Fibroblast of skin of right biceps (primary cell): ENCODE measurements around the gene SLC2A4RG.

Experiments used
- DNase-seq: peaks from one replicate; pipeline ENCODE4 v3.0.0-alpha.2; 2013

The SLC2A4RG gene

DNA sequence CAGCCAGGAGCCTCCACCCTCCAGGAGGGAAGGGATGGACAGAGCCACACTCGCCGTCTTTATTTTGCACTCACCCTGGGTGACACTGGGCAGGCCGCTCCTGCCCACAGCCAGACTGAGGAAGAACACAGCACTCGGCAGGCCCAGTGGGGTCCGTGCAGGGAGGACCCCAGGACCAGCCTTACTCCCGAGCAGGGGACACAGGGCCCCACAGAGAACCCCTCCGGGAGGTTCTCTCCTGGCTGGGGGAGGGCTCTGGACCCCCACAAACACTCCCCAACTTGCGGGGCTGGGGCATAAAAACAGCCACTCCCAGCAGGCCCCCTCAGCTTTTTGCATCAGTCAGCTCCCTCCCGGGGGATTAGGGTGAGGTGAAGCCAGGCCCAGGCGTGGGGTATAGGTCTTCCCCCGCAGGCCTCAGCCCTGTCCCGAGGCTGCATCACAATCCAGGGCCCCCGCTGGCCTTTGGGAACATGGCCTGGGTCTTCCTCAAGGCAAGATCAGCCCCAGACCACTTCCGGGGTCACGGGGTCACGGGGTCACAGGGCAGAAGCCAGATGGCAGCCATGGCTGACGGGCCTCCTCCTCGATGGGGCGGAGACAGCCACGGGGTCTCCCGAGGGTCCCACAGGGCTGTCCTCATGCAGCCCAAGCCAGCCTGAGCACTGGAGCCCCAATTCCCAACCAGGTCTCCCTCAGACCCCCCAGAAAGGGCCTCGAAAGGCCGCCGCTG is 39.9 kb upstream of the SLC2A4RG start:
- DNase-seq: no peak

DNA sequence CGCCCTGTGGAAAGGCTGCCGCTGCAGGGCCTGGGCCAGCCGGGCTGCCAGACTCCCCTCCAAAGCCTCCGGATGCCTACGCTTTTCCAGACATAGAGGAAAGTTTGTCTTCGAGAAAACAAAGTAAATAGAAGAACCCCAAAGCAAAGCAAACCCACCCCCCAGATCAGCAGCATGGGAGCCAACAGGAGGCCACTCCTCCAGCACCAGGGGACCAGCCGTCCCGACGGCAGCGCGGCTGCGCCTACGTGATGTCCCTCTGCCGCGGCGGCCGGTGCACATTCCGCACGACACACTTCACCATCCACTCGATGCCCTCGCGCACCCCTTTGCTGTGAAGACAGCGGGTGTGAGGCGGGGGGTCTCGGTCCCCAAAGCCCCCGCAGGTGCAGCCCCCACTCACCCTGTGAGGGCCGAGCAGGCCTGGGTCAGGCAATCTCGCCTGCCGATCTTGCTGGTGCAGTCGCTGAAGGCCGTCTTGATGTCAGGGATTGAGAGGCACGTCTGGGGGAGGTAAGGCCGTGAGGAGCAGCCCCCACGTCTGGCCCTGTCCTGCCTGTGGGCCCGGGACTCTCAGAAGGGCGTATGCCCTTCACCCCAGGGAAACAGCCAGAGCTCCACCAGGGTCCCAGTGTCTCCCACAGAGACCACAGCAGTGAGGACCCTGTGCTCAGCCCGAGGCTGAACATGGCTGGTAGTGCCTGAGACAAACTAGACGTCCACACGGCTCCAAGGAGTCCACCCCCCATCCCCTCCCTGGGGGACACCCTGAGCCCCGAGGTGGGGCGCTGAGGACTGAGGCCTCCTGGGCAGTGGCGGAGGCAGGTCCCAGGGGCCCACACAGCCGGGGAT is 39.2 kb upstream of the SLC2A4RG start:
- no peak for DNase-seq

DNA sequence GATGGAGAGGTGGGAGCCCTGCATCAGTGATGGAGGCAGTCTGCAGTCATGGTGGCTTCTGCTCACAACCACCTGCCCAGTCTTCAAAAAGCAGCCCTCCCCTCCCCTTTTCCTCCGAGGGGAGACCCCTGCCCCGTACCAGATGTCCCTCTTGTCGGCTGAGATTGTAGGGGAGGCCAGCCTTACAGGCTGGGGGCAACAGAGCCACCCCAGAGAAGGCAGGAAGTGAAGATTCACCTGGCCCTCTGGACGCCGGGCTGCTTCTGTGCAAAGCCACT is 38.6 kb upstream of the SLC2A4RG start:
- no peak for DNase-seq

DNA sequence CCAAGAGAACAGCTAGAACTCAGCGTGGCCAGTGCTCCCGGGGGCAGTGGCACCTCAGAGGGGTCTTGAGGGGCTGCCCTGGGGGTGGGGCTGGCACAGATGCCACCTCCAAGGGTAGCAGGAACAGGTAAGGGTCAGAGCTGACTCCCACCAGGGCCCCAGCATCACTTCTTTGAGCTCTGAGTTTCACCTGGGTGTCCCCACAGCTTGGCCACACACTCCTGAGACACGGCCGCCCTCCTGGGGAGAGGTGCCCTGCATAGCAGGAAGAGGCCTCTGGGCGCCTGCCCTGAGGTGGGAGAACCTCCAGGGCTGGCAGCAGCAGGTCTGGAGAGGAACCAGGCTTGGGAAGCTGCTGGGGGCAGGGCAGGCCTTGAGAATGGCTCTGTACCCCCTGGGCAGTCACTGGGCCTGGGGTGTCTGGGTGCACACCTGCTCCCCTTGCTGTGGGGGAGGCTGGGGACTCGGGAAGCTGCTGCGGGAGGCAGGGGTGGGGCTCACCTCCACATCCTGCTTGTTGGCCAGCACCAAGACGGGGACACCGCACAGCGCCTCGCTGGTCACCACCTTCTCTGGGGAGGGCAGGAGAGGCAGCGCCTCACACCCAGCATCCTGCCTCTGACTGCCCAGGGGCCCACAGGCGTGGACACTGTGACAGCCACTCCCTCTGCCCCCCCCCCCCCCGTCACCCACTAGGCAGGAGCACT is 38.1 kb upstream of the SLC2A4RG start:
- DNase-seq: no peak

DNA sequence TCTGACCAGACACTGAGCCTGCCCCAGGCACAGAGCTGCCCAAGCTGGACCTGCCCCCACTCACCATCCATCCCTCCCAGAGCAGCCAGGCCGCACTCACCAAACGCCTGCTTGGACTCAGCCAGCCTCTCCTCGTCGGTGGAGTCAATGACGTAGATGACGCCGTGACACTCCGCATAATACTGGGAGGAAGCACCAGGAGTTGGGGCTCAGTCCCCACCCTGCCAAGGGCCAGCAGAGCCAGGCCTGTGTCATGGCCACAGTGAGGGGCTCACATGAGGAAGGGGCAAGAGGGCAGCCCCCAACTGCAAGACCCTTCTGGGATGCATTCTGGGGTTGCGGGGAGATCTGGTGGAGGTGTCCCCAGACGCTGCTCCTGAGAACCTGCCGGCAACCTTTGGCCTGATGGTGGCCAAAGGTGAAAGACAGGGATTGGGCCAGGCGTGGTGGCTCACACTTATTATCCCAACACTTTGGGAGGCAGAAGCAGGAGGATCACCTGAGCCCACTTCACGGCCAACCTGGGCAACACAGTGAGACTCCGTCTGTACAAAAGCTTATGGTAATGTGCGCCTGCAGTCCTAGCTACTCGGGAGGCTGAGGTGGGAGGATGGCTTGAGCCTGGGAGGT is 37.4 kb upstream of the SLC2A4RG start:
- no peak for DNase-seq

DNA sequence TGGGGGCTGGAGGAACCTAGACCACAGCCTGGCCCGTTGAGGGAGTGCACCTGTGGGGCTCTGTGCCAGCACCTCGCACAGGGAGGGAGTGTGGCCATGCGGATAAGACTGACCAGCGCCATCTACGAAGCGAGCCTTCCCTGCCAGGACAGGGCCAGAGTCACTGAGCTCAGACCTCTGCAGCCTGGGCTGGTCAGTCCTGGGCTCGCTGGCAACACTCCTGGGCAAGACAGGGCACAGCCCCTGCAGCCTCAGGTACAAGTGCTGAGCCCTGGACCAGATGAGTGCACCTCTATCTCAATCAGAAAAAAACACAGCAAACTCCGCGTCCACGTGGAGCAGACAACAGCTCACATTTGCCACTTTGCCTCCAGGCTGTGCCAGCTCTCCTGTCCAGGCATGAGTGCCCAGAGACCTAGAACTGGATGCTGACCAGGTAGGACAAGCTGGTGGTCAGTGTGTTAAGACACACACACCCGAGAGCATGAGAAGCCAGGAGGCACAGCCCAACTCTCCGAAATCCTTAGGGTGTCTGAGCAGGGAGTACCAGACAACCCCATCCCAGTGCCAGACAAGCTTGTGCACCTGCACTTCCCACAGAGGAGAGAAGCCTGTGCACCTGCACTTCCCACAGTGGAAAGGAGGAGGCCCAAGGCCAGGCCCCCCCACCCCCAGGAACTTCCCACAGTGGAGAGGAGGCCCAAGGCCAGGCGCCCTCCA is 36.7 kb upstream of the SLC2A4RG start:
- no peak for DNase-seq

DNA sequence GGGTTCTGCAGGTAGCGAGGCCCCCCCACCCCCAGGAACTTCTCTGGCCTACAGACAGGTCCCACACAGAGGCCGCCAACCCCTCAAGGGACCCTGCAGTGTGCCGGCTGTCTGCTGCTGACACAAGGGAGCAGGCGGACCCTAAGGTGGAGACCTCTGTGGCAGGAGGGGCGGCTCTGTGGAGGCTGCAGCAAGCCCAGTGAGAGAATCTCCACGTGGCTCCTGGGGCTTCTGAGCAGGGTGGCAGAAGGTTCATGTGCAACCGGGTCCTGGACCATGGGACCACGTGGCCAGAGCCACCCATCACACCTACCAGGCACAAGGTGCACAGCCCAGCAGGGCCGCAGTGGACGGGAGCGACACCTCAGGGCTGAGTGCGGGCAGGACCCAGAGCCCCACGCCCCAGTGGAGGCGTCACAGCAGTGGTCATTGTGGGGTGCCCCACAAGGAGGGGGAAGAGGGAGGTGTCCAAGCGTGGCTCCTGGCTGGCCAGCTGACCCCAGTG is 36.1 kb upstream of the SLC2A4RG start:
- no peak for DNase-seq

DNA sequence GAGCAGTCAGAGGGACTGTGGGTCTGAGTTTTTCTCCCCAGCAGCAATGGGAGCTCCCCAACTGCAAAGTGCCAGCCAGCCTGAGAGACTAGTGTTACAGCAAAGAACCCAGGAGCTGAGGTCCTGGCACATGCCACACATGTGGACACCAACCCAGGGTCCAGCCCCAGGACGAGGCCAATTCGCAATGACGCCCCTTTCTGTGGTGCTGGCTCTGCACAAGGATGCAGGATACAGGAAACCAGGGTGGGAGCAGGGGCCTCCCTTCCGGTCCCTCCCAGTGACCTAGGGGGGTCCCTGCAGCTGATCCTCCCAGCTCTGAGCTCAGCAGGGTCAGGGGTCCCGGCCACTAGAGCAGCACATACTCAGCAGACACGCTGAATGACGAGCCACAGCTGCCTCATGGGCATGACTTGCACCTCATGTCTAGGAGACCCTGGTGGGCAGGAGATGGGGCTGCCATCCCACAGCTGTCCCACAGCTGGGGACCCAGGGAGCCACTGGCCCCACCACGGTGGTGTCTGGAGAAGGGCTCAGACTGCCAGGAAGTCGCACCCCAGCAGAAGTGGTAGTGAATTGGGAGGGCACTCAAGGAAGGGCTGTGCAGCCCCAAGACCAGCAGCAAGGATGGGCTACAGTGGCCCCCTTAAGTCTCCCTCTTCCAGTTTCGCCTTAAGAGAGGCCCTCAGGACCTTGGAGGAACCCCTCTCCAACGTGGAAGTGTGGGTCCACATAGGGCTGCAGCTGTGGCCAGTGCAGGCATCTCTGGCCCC is 35.4 kb upstream of the SLC2A4RG start:
- DNase-seq: no peak

DNA sequence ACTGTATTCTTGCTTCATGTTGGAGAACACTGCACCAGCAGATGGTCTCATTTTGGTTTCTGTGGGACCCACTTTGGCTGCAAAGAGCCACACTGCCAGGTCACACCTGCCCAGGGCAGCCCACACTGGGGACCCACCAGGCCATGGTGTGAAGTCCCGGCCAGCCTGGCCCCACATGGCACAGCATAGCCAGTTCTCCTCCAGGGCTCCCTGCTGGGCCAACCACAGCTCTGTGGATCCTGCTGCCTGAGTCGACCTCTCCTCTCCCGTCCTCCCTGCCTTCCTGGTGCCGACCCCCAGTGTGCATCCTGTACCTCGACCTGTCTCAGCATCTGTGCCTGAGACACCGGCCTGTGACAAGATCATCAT is 34.8 kb upstream of the SLC2A4RG start:
- no peak for DNase-seq

DNA sequence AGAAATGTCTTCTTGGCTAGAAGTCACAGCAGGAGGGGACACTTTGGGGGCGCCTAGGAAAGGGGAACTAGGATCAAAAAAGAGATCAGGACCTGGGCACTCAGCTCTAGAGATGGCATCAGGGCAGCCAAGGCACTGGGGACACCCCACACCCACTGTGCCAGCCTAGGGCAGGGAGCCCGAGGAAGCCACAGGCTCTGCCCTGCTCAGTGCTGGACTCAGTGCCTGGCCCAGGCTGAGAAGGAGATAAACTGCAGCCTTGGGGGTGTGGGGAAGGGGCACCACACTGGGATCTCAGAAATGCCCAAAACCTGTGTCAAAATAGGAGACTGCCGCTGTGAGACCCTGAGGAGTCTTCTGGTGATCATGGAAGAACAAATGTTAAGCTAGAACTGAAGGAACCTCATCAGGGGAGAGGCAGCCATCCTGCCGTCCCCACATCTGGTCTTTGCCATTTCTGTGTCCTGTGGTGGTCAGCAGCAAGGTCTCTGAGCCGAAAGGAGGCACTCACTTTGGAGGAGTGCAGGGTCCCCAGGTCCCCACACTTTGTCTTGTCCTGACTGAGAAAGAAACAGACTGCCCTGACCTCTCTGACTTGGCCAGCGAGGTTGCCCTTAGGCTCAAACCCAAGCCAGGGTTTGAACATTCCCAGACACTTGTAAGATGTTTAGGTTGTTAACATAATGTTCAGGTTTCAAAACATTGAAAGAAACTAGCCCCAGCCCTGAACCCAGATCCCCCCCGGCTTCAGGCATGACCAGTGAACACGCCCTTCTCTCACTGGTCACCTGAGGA is 34.1 kb upstream of the SLC2A4RG start:
- DNase-seq: no peak

DNA sequence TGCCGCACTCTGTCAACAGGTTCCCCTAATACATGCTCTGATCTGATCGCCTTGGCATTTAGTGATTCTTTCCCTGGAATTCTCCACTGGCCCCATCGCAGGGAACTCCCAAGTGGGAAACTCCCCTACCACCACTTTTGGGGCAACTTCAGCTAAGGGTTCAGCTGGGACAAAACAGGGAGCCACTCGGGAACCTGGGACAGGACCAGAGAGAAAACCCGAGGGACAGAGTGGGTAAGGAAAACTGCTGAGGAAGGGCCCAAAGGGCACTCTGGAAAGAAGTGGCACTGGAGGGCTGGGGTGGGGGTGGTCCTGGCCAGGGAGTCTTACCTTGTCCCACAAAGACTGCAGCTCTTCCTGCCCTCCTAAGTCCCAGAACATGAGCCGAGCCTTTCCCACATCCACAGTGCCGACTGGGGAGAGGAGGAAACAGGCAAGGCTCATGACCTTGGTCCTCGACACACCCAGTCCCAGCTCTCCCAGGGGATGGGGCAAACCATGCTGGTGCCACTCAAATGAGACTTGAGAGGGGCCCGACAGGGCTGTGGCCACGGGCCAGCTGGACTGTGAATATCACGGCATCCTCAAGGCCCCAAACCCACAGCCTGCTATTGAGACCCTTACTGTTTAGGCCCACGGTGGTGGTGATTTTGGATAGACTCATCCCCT is 33.4 kb upstream of the SLC2A4RG start:
- no peak for DNase-seq

DNA sequence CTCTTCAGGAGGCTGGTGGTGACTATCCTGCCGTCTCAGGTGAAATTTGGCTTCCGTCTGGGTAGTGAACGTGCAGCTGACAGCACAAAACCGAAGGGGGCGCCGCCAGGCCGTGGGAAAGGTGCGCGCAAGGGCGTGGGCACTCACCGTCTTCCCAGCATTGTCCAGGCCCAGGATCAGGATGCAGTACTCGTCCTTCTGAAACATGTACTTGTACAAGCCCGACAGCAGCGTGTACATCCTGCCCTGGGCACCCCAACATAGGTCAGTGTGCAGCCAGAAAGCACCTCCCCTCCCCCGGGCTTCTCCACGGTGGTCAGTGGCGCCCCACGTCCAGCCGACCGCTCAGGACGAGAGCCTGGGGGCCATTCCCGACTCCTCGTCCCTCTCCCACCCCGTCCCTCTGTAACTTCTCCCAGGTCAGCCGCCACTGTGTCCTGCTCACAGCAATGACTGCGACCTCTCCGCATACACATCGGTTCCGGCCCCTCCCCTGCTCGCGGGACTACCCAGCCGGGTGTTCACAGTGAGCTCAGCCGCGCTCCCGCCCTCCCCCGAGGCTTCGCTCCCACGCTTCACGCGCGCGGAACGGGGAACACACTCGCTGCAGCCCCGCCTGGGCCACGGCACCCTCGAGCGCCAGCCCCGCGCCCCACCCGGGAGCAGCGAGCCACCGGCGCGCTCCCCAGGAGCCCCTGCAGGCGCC is 32.6 kb upstream of the SLC2A4RG start:
- no peak for DNase-seq

DNA sequence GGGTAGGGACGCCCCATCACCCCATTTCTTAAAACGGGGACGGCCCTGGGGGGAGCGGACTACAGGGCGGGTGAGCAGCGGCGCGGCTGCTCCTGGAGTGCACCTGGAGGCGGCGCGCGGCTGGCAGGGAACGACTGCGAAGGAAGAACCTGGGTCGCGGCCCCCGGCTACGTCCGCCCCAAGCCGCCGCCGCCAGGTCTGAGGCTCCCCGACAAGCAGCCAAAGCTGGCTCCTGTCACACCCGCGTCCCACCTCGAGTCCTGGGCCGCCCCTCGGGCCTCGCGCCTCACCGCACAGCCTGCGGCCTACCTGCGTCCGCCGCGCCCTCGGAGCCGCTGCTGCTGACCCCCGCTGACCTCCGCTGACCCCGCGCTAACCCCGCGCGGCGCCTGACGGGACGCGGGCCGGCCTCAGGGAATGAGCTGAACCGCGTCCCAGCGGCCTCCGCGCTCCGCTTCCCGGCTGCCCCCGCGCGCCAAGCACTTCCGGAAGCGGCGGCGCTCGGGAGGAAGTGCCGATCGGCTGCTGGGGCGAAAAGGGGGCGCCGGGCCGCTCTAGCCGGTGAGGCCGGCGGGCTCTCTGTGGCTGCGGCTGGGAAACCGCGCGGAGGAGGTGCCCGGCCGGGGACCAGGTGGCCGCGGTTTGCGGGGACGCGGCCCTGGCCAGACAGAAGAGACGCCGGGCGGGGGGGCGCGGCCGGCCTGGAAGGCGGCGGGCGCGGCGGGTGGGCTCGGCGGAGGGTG is 31.8 kb upstream of the SLC2A4RG start, which contains the start of the genes ARFRP1 and ZGPAT:
Gene ARFRP1, minus strand, starts transcription at position 419 of the 743 bp plus-strand sequence. CDS start 885 bp downstream, outside the sequence.
Gene ZGPAT, plus strand, starts transcription at position 482 of the 743 bp plus-strand sequence. CDS start 542 bp downstream, outside the sequence.
- peak; percentile 82 for DNase-seq

DNA sequence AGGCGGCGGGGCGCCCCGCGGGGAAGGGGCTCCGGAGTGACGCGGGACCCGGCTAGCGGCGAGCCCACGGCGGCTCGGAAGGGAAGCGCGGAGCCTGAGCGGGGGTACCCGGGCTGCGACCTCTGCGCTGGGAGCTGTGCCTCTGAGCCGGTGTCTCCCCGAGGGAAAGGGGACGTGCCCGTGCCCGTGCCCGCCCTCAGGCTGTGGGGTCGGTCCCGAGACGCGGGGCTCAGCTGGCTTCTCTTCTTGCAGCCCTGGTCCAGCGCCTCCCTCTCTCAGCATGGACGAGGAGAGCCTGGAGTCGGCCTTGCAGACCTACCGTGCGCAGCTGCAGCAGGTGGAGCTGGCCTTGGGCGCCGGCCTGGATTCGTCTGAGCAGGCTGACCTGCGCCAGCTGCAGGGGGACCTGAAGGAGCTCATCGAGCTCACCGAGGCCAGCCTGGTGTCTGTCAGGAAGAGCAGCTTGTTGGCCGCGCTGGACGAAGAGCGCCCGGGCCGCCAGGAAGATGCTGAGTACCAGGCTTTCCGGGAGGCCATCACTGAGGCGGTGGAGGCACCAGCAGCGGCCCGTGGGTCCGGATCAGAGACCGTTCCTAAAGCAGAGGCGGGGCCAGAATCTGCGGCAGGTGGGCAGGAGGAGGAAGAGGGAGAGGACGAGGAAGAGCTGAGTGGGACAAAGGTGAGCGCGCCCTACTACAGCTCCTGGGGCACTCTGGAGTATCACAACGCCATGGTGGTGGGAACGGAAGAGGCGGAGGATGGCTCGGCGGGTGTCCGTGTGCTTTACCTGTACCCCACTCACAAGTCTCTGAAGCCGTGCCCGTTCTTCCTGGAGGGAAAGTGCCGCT is 31.1 kb upstream of the SLC2A4RG start:
- no peak for DNase-seq

DNA sequence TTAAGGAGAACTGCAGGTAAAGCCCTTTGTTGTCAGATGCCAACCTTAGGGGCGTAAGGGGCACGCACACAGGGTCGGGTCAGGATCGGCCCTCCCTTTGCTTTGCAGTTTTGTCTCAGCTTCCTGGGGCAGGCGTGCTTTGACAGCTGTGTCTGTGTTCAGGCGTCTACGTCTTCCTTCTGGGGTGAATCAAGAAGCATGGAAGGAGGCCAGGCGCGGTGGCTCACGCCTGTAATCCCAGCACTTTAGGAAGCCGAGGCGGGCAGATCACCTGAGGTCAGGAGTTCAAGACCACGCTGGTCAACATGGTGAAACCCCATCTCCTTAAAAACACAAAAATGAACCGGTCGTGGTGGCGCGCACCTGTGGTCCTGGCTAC is 30.4 kb upstream of the SLC2A4RG start:
- DNase-seq: no peak

DNA sequence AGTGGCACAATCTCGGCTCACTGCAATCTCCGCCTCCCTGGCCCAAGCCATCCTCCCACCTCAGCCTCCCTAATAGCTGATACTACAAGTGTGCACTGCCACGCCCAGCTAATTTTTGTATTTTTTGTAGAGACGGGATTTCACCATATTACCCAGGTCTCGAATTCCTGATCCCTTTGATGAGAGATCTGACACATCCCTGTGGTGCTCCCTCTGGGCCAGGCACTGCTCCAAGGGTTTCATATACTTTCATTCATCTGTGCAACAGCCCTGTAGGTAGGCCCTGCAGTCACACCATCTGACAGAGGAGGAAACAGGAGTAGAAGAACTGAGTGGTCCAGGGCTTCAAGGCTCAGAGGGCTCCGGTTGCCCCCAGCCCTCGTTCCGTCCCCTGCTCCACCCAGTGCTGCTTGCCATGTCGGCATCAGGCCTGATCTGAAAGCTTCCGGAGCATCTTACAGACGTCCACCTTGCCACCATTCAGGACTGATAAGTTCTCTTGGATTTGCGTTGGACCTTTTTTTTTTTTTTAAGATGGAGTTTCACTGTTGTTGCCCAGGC is 28.4 kb upstream of the SLC2A4RG start:
- no peak for DNase-seq

DNA sequence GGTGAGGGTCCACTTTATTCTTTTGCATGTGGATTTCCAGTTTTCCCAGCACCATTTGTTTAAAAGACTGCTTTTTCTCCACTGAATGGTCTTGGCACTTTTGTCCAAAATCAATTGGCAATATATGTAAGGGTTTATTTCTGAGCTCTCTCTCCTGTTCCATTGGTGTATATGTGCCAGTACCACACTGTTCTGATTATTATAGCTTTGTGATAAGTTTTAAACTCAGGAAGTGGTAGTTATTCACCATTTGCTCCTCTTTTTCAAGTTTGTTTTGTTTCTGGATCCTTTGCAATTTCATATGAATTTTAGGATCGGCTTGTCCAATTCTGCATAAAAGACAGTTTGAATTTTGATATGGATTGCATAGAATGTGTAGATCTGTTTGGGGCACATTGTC is 27.4 kb upstream of the SLC2A4RG start:
- no peak for DNase-seq
